NB4 (cell line): ENCODE measurements around the gene ITGAX.

Source experiments
- CTCF ChIP-seq: IDR thresholded peaks from one replicate; pipeline ENCODE4 v1.5.1; 2012; ENCODE audit warnings: low read depth, low read length
- MAX ChIP-seq: IDR thresholded peaks from 2 replicates; pipeline ENCODE4 v1.6.1; 2011; ENCODE audit warnings: low read depth, low read length
- MYC ChIP-seq: IDR thresholded peaks from 2 replicates; pipeline ENCODE4 v1.6.1; 2011; ENCODE audit warnings: low read depth, low read length
- POLR2A ChIP-seq: IDR thresholded peaks from 2 replicates; pipeline ENCODE4 v1.6.1; 2011; ENCODE audit warnings: mild to moderate bottlenecking; ENCODE audit not compliant: insufficient read length; ENCODE audit errors: extremely low read depth

- TF ChIP-seq CTCF, result no peak
- TF ChIP-seq POLR2A, result no peak
- TF ChIP-seq MAX, result no peak
- no peak for TF ChIP-seq MYC
Measured at GRCh38 chr16:31428638-31429247, 73.8 kb downstream of the ITGAX start.
